Measurements from ENCODE around the gene KIF14.

GRCh38 chr1:200602632-200603031, 17.9 kb downstream of the KIF14 start:
- TF ChIP-seq EZH2phosphoT487 (IDR thresholded peaks at IDR 0.05; ENCODE audit: insufficient read depth, low read depth) (no peak), EZH2 (IDR thresholded peaks at IDR 0.05; ENCODE audit: insufficient read depth, poor library complexity, severe bottlenecking) (no peak)

Measured in GM23248 (cell line).